ENCODE measurements around the gene C3orf18. TPM values are rescaled to one million over a fixed set of nuclear protein-coding genes. Genes with fewer than 3 reads are reported as not detected.

Gene C3orf18
- total RNA-seq, 1 donor from 2014 or later: 13.0 TPM

DNA sequence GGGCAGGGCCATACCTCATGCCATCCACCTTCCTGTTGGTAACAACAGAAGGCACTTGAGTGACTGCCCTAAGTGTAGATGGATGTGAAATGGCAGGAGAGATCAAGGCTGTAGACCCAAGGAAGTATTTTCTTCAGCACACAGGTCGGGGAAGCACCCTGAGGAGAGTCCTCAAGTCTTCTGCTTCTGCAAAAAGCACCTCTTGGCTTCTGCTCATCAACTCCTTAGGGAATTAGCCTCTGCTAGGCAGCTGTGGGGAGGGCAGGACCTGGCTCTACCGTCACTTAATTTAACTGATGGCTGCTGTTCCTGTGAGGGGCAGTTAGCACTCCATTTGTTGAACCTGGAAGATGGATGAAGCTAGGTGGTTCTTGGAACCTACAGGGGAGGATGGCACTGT, 57.2 kb downstream of the C3orf18 start:
- DNase-seq: no peak
- Mint-ChIP-seq H3K9me3 (ENCODE audit: unreplicated experiment) (peaks cover 2% of the 10 kb centered on the region), H3K36me3 (ENCODE audit: unreplicated experiment) (no peaks in the 10 kb centered on the region), H3K27ac (ENCODE audit: unreplicated experiment) (no peak overlapping the region), H3K4me1 (ENCODE audit: low read depth, unreplicated experiment) (peaks cover 8% of the 10 kb centered on the region), H3K27me3 (ENCODE audit: unreplicated experiment) (peaks cover 6% of the 10 kb centered on the region), H3K4me3 (ENCODE audit: unreplicated experiment) (no peak overlapping the region)
- TF ChIP-seq, protein P1, sequence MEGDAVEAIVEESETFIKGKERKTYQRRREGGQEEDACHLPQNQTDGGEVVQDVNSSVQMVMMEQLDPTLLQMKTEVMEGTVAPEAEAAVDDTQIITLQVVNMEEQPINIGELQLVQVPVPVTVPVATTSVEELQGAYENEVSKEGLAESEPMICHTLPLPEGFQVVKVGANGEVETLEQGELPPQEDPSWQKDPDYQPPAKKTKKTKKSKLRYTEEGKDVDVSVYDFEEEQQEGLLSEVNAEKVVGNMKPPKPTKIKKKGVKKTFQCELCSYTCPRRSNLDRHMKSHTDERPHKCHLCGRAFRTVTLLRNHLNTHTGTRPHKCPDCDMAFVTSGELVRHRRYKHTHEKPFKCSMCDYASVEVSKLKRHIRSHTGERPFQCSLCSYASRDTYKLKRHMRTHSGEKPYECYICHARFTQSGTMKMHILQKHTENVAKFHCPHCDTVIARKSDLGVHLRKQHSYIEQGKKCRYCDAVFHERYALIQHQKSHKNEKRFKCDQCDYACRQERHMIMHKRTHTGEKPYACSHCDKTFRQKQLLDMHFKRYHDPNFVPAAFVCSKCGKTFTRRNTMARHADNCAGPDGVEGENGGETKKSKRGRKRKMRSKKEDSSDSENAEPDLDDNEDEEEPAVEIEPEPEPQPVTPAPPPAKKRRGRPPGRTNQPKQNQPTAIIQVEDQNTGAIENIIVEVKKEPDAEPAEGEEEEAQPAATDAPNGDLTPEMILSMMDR (IDR thresholded peaks at IDR 0.05; ENCODE audit: partially characterized antibody, unreplicated experiment): no peak

DNA sequence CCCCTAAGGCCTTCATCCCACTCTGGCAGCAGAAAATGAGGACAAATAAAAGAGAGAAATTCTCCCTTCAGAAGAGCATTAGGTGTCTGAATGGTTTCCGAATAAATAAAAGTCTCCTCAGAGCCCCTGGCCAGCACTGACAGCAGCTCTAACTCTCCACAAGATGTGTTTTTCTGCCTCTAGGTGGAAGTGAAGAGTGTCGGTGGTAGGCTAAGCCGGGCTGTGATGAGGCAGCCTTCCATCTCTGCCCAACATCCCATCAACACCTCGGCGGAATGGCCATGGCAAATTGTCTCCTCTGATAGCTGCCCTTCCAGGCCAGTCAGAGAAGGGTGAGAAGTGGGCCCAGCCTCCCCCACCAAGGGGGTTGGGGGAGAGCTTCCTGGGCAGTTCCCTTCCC, 57.8 kb downstream of the C3orf18 start:
- no peak overlapping the region for H3K27ac Mint-ChIP-seq (ENCODE audit: unreplicated experiment)
- no peak for DNase-seq
- H3K4me1 Mint-ChIP-seq (ENCODE audit: low read depth, unreplicated experiment): peaks cover 3% of the 10 kb centered on the region
- TF ChIP-seq, protein P1 (IDR thresholded peaks at IDR 0.05; ENCODE audit: partially characterized antibody, unreplicated experiment): no peak
- H3K4me3 Mint-ChIP-seq (ENCODE audit: unreplicated experiment): no peak overlapping the region
- peaks cover 6% of the 10 kb centered on the region for H3K27me3 Mint-ChIP-seq (ENCODE audit: unreplicated experiment)
- no peaks in the 10 kb centered on the region for H3K36me3 Mint-ChIP-seq (ENCODE audit: unreplicated experiment)
- H3K9me3 Mint-ChIP-seq (ENCODE audit: unreplicated experiment): peaks cover 2% of the 10 kb centered on the region

DNA sequence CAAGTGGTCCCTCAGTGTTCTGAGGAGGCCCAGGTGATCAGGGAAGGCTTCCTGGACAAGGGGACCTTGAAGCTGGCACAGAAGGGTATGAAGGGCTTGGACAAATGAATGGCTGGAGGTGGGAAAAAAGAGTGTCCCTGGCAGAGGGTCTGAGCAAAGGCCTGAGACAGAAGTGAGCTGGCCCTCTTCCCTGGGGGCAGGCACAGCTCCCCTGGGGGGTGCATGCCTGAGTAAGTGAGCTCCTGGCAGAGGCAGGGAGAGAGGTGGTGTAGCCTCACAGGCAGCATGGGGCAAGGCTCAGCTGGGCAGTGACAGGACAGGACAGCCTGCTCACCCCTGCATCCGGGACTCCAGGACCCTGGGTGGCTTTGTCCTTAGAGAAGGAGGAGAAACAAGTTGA, 58.7 kb downstream of the C3orf18 start:
- TF ChIP-seq, protein P1 (IDR thresholded peaks at IDR 0.05; ENCODE audit: partially characterized antibody, unreplicated experiment): no peak
- no peak overlapping the region for H3K27ac Mint-ChIP-seq (ENCODE audit: unreplicated experiment)
- H3K27me3 Mint-ChIP-seq (ENCODE audit: unreplicated experiment): peaks cover 6% of the 10 kb centered on the region
- H3K4me3 Mint-ChIP-seq (ENCODE audit: unreplicated experiment): no peak overlapping the region
- no peaks in the 10 kb centered on the region for H3K9me3 Mint-ChIP-seq (ENCODE audit: unreplicated experiment)
- H3K4me1 Mint-ChIP-seq (ENCODE audit: low read depth, unreplicated experiment): no peaks in the 10 kb centered on the region
- no peak for DNase-seq
- H3K36me3 Mint-ChIP-seq (ENCODE audit: unreplicated experiment): no peaks in the 10 kb centered on the region

Other genes starting within 250 kb of the C3orf18 start
- gene HYAL2, start 245.0 kb downstream of the C3orf18 start, total RNA-seq (ENCODE audit: unreplicated experiment): 48.4 TPM
- 30.8 TPM for gene TUSC2, start 239.5 kb downstream of the C3orf18 start, total RNA-seq (ENCODE audit: unreplicated experiment)
- gene RASSF1, start 226.9 kb downstream of the C3orf18 start, total RNA-seq (ENCODE audit: unreplicated experiment): 27.8 TPM
- gene ZMYND10, start 222.0 kb downstream of the C3orf18 start, total RNA-seq (ENCODE audit: unreplicated experiment): 1.3 TPM
- 30.4 TPM for gene NPRL2, start 217.0 kb downstream of the C3orf18 start, total RNA-seq (ENCODE audit: unreplicated experiment)
- 12.6 TPM for gene CYB561D2, start 216.9 kb downstream of the C3orf18 start, total RNA-seq (ENCODE audit: unreplicated experiment)
- gene TMEM115, start 208.2 kb downstream of the C3orf18 start, total RNA-seq (ENCODE audit: unreplicated experiment): 42.5 TPM
- gene CACNA2D2, start 64.1 kb downstream of the C3orf18 start, total RNA-seq (ENCODE audit: unreplicated experiment): 5.0 TPM
- gene HEMK1, start 1.8 kb upstream of the C3orf18 start, total RNA-seq (ENCODE audit: unreplicated experiment): 21.1 TPM
- gene CISH, start 44.0 kb upstream of the C3orf18 start, total RNA-seq (ENCODE audit: unreplicated experiment): 6.0 TPM
- gene MAPKAPK3, start 49.4 kb upstream of the C3orf18 start, total RNA-seq (ENCODE audit: unreplicated experiment): 10.7 TPM
- 13.4 TPM for gene DOCK3, start 107.2 kb upstream of the C3orf18 start, total RNA-seq (ENCODE audit: unreplicated experiment)

All from glutamatergic neuron (in vitro differentiated cells).